GM18499 (cell line): ENCODE measurements around the gene TDRD12.

Experiments used
- ATAC-seq: cut with Tn5 transposase; IDR thresholded peaks from one replicate; pipeline ENCODE4 v1.9.1; 2021; ENCODE audit warnings: moderate number of reproducible peaks; ENCODE audit not compliant: insufficient read depth, unreplicated experiment

The TDRD12 gene, protein sequence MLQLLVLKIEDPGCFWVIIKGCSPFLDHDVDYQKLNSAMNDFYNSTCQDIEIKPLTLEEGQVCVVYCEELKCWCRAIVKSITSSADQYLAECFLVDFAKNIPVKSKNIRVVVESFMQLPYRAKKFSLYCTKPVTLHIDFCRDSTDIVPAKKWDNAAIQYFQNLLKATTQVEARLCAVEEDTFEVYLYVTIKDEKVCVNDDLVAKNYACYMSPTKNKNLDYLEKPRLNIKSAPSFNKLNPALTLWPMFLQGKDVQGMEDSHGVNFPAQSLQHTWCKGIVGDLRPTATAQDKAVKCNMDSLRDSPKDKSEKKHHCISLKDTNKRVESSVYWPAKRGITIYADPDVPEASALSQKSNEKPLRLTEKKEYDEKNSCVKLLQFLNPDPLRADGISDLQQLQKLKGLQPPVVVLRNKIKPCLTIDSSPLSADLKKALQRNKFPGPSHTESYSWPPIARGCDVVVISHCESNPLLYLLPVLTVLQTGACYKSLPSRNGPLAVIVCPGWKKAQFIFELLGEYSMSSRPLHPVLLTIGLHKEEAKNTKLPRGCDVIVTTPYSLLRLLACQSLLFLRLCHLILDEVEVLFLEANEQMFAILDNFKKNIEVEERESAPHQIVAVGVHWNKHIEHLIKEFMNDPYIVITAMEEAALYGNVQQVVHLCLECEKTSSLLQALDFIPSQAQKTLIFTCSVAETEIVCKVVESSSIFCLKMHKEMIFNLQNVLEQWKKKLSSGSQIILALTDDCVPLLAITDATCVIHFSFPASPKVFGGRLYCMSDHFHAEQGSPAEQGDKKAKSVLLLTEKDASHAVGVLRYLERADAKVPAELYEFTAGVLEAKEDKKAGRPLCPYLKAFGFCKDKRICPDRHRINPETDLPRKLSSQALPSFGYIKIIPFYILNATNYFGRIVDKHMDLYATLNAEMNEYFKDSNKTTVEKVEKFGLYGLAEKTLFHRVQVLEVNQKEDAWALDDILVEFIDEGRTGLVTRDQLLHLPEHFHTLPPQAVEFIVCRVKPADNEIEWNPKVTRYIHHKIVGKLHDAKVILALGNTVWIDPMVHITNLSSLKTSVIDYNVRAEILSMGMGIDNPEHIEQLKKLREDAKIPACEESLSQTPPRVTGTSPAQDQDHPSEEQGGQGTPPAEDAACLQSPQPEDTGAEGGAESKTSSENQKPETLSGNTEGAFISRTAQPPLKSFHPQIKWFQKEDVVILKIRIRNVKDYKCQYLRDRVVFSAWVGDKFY (N-terminal part only)

DNA sequence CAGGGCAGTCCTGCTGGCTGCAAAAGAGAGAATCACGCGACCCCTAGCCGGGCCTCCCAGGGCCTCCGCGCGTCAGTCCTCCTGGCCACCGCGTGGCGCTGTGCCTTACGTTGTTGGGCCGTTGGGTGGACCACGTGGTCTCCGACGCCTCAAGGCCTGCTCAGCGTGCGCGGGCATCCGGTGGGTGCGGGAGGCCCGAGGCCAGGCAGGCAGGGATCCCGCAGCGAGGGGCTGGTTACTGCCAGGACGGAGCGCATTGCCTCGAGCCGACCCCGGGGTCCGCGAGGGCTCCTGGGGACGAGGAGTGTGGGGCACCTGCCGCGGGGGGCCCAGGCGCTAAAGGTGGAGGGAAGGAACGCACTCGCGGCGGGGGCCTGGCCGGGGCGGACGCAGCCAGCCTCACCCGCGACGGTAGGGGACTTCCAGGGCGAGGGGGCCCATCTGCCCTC, at the start of gene TDRD12:
TDRD12 (plus strand) TSS at position 157 of the 449 bp plus-strand sequence. CDS start 306 bp downstream, outside the sequence.
- ATAC-seq, result no peak

DNA sequence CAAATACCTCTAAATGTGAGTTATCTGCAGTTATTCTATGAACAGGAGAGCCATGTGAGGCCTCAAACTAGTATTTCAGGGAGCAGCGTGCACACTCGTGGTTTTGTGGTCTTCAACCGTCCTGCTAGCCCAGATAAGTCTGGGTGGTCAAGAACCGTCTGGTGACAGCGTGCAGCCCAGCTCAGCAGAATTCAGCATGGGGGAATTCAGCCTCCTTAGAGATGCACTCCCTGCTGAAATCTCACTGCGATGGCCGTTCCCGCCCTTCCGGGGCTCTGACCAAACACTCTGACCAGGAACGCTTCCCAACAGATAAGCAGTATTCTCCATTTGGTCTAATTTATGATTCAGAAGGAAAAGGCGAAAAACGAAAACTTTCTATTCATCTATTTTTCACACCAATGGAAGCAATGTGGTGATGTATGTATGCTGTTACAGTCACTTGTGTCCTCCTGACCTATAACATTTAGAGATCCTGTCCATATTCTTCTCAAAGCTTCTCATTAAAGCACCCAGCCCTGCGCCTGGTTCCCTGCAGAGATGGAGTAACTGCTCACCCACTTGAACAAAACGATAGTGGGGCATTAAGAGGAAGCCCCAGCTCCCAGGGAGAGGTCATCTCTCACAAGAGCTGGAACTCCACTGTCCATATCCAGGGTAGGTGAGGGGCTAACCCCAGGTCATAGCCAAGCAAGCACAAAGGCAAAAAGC, 47.5 kb upstream of the TDRD12 start:
- no peak for ATAC-seq

DNA sequence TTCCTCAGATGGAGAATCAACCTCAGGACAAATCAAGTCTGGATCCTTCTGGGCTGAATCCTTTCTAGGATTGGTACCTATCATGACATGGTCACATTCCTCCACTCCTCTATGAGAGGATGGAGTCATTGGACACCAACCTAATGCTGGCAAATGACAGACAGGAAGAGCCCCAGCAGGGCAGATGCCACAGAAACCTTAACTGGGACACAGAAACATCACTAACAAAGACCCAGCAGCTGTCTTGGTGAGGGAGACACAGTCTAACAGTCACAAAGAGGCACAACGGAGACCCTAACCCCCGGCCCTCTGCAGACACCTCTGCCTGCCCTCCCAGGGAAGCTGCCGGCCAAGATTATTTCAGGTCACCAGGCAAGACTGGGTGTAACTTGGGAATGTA, 46.7 kb upstream of the TDRD12 start:
- no peak for ATAC-seq

DNA sequence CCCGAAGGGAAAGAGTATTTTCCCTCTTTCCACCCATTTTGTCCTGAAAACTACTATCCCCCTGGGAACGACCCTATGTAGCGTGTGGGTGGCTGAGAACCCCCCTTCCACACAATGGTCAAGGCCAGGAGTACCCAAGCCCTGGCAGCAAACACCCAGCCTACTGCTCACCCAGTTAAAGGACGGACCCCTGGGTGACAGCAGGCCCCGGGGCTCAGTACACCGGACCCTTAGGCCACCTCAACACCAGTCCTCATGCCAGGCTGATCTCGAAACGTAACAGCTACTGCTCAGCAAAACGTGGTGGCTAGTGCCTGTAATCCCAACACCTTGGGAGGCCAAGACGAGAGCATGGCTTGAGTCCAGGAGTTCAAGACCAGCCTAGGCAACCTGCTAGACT, 46.0 kb upstream of the TDRD12 start:
- ATAC-seq, result no peak

- ATAC-seq, result no peak
Measured at GRCh38 chr19:32674153-32674930, 45.2 kb upstream of the TDRD12 start.

DNA sequence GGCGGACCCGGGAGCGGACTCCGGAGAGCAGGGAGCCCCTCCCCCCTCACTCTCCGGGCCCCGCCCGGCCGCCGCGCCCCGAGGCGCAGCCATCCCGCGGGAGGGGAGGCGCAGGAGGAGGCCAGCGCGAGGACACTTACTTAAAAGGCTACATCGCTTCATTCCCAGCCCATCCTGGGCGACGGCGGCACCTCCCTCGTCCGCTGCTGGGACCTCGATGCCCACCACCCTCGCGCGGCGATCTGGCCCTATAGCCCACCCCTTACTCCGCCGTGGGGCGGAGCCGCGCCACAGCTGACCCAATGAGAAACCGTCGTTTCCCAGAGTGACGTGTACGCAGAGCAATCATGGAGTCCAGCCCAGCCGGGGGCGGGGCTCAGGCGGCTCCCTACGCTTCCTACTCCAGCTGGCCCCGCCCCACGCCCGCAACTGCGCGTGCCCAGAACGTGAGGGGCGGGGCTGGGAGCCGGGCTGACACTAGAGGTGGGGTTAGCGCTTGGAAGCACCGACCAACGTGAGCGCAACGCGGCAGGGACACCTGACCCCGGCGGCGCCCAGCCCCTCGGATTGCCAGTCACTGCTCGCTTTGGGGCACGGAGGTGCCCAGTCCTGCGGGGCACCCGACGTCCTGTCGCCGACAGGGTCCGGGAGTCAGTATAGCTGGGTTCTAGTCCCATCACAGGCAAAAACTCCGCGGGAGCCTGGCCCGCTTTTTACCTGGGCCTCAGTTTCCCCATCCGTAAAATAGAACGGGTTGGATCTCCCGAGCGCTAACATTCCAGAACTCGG, 44.4 kb upstream of the TDRD12 start, which contains the start of gene ANKRD27:
ANKRD27 (minus strand) TSS at position 250 of the 789 bp plus-strand sequence. CDS start 16,165 bp downstream, outside the sequence.
- ATAC-seq, result peak; percentile 92

DNA sequence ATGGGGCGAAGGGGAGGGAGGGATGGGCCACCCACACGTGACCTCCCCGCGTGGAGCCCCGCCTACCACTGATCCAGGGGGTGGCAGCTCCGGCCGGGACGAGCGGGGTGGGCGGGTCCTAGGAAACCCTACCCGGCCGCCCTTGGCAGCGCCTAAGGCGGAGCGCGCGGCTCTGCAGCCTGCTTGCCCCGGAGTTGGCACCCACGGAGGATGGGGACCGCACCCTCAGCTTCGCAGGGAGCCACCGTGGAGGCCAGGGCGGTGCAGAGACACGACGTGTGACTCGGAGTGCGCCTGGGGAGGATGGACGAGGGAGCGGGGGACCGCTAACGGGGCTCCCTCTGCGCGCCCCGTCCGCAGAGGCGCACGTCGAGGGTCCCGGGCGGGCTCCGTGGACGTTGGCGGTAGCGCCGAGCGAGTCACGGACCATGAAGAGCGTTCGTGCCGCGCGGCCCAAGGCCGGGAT, 43.8 kb upstream of the TDRD12 start, which contains the start of gene RGS9BP:
RGS9BP (plus strand) TSS at position 129 of the 466 bp plus-strand sequence. CDS start 416 bp downstream, outside the sequence.
- ATAC-seq, result no peak

GRCh38 chr19:32676186-32676894, 43.2 kb upstream of the TDRD12 start:
- no peak for ATAC-seq

GRCh38 chr19:32676895-32677359, 42.6 kb upstream of the TDRD12 start:
- ATAC-seq, result no peak

DNA sequence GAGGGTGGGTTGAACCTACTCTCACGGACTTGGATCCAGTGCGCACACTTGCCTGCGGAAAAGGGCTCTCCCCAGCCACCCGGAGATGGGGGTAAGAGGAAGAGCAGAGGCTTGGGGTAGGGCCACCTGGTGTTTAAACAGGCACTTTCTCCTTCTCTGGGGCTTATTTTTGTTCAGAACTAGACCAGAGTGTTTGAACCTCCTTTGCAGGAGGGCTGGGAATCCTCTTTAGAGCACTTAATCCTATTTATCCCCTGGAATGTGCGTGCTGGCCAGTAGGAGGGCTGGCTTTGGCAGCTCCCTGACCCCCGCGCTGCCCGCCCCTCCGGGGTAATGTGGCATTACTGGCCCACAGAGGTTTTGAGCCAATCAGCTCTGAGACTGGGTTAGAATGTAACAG, 41.9 kb upstream of the TDRD12 start:
- no peak for ATAC-seq

GRCh38 chr19:32680986-32681385, 38.6 kb upstream of the TDRD12 start:
- ATAC-seq, result no peak

GRCh38 chr19:32682317-32682716, 37.2 kb upstream of the TDRD12 start:
- no peak for ATAC-seq

DNA sequence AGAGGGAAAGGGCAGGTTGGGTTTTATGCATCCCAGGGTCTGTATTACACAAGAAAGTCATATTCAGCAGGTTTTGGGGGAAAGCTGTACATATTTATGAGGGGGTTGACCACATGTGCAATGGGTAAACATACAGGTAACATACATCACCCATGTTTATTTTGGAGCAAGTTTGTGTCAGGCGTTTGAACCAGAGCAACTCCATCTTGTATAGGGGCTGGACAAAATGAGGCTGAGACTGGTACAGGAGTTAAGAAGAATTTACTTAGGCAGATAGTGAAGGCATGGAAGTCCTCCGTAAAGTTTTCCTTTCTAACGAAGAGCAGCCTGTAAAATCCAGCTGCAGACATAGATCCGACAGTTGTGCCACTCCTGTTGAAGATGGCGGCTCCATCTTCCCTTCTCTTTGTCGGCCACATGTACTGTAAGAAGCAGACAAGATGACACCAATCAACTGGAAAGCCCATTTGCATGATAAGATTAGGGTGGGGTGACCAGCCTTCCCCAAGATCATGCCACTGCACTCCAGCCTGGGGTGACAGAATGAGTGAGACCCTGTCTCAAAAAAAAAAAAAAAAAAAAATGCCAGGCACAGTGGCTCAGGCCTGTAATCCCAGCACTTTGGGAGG, 32.6 kb upstream of the TDRD12 start:
- ATAC-seq, result no peak

DNA sequence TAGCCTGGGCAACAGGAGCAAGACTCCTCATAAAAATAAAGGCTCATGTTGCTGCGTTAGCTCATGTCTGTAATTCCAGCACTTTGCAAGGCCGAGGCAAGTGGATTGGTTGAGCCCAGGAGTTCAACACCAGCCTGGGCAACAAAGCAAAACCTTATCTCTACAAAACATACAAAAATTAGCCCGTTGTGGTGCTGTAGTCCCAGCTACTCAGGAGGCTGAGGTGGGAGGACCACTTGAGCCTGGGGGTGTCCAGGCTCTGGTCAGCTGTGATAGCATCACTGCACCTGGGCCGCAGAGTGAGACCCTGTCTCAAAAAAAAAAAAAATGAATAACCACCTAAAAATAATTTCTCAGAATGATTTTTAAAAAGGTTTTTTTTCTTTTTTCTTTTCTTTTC, 31.9 kb upstream of the TDRD12 start:
- no peak for ATAC-seq

GRCh38 chr19:32688311-32688710, 31.3 kb upstream of the TDRD12 start:
- no peak for ATAC-seq

- ATAC-seq, result peak; percentile 63
Measured at GRCh38 chr19:32691291-32691951, 28.1 kb upstream of the TDRD12 start, which contains the start of gene NUDT19. Gene NUDT19, plus strand, starts transcription at chr19:32691821. Its CDS starts 140 bp downstream, at chr19:32691961.
